Fibroblast of lung (primary cell): ENCODE measurements around the gene CFD. TPM values are rescaled to one million over a fixed set of nuclear protein-coding genes. Genes with fewer than 3 reads are reported as not detected.
"Not testable (repeated sequence)": the region's sequence is repeated elsewhere in the genome, so short reads cannot be mapped to it uniquely, and the experiment has no call there.

Experiments
- DNase-seq, 2 donors: peaks; one replicate each; pipeline versions ENCODE4 v3.0.0 to v3.0.0-alpha.2; 2010; ENCODE audit warnings: low read depth in 2 of 2
- H2AFZ ChIP-seq: 2 replicates; pipeline ENCODE4 v1.5.1; 2012; ENCODE audit warnings: low read length, control low read depth, inconsistent platforms
- H3K27ac ChIP-seq: 2 replicates; pipeline ENCODE4 v1.5.1; 2011; ENCODE audit warnings: low read length, control low read depth; ENCODE audit not compliant: insufficient read depth
- H3K27me3 ChIP-seq: 2 replicates; pipeline ENCODE4 v1.5.1; 2011; ENCODE audit warnings: mild to moderate bottlenecking, low read length; ENCODE audit not compliant: control insufficient read depth, insufficient read depth
- H3K36me3 ChIP-seq: 2 replicates; pipeline ENCODE4 v1.5.1; 2011; ENCODE audit warnings: low read length; ENCODE audit not compliant: control insufficient read depth, insufficient read depth
- H3K4me1 ChIP-seq: 2 replicates; pipeline ENCODE4 v1.5.1; 2011; ENCODE audit warnings: low read length; ENCODE audit not compliant: control insufficient read depth, insufficient read depth; ENCODE audit errors: extremely low read depth
- H3K4me2 ChIP-seq: 2 replicates; pipeline ENCODE4 v1.5.1; 2011; ENCODE audit warnings: low read length, control low read depth; ENCODE audit not compliant: insufficient read depth; ENCODE audit errors: extremely low read depth
- H3K4me3 ChIP-seq, 4 experiments: fragments of 200-600 bp in 1 of 4; sonication (generic) in 1 of 4; replicated peaks in 1 of 4; 2 replicates each; pipeline ENCODE4 v1.5.1; 2011 to 2016; ENCODE audit warnings: low read length in 4 of 4, low read depth in 3 of 4, mild to moderate bottlenecking in 3 of 4, control low read depth in 2 of 4, inconsistent platforms in 1 of 4, mixed read lengths in 1 of 4; ENCODE audit not compliant: insufficient read depth in 1 of 4; ENCODE audit errors: control extremely low read depth in 1 of 4
- H3K79me2 ChIP-seq: 2 replicates; pipeline ENCODE4 v1.5.1; 2012; ENCODE audit warnings: mild to moderate bottlenecking, low read length, inconsistent platforms; ENCODE audit not compliant: control insufficient read depth, insufficient read depth
- H3K9ac ChIP-seq: 2 replicates; pipeline ENCODE4 v1.5.1; 2011; ENCODE audit warnings: mild to moderate bottlenecking, low read length, control low read depth; ENCODE audit not compliant: insufficient read depth
- H3K9me3 ChIP-seq: 2 replicates; pipeline ENCODE4 v1.5.1; 2012; ENCODE audit warnings: low read depth, low read length; ENCODE audit not compliant: control insufficient read depth, insufficient read depth
- H4K20me1 ChIP-seq: 2 replicates; pipeline ENCODE4 v1.5.1; 2011; ENCODE audit warnings: low read length; ENCODE audit not compliant: control insufficient read depth, insufficient read depth; ENCODE audit errors: extremely low read depth
- CTCF ChIP-seq, 2 donors: IDR thresholded peaks in 1 of 2; conservative IDR thresholded peaks in 1 of 2; 1 replicate in 1 of 2; 2 replicates in 1 of 2; pipeline ENCODE4 v1.5.1; 2011 to 2012; ENCODE audit warnings: low read length in 2 of 2, control low read depth in 1 of 2, inconsistent platforms in 1 of 2, low read depth in 1 of 2, mild to moderate bottlenecking in 1 of 2
- EZH2 ChIP-seq: IDR thresholded peaks from 2 replicates; pipeline ENCODE4 v1.5.1; 2012; ENCODE audit warnings: low read length, control low read depth, mild to moderate bottlenecking; ENCODE audit errors: missing control alignments
- polyA plus RNA-seq, 2 donors: library from polyadenylated mRNA; depleted of rRNA in 1 of 2; stranded (reverse) in 1 of 2; unstranded in 1 of 2; fragments of >200 nt; gene quantifications; 2 replicates each; pipeline ENCODE4 v1.2.1, GENCODE V29; 2011 to 2012; ENCODE audit warnings: missing spikeins in 1 of 2
- total RNA-seq: library from RNA; depleted of rRNA; stranded (reverse); fragments of >200 nt; gene quantifications from 2 replicates; pipeline ENCODE4 v1.2.1, GENCODE V29; 2014

Gene CFD
- total and polyA plus RNA-seq, 2 donors (not counting 1 experiment from before 2014, with no cell fraction given): 1.00 to 18.8 TPM

- not testable (repeated sequence) for H3K79me2 ChIP-seq, H3K4me3 ChIP-seq, DNase-seq, H3K9me3 ChIP-seq, H4K20me1 ChIP-seq, H3K4me1 ChIP-seq, H3K4me2 ChIP-seq, H3K27ac ChIP-seq, H3K9ac ChIP-seq, H3K27me3 ChIP-seq, H2AFZ ChIP-seq
- H3K36me3 ChIP-seq: peaks cover 42% of the 10 kb centered on the region
Measured at GRCh38 chr19:878751-879561, 19.5 kb downstream of the CFD start.

- Histone ChIP-seq H3K27me3 (no peaks in the 10 kb centered on the region), H3K27ac (no peak overlapping the region), H3K4me2 (no peak overlapping the region), H2AFZ (no peak overlapping the region), H3K4me1 (no peaks in the 10 kb centered on the region), H3K9ac (no peak overlapping the region), H4K20me1 (no peaks in the 10 kb centered on the region), H3K36me3 (peaks cover 40% of the 10 kb centered on the region), H3K4me3 (no peak overlapping the region), H3K79me2 (no peaks in the 10 kb centered on the region), H3K9me3 (no peaks in the 10 kb centered on the region)
- DNase-seq: no peak
- TF ChIP-seq EZH2 (no peak), CTCF (conservative IDR thresholded peaks at IDR 0.05 in 1 of 2, IDR thresholded peaks at IDR 0.05 in 1 of 2; ENCODE audit: low read depth in 1 of 2, low read length in 2 of 2) (no peak)
Measured at GRCh38 chr19:879711-880438, 20.4 kb downstream of the CFD start.

- Histone ChIP-seq H3K9me3 (no peaks in the 10 kb centered on the region), H3K79me2 (no peaks in the 10 kb centered on the region), H3K9ac (no peak overlapping the region), H3K27ac (no peak overlapping the region), H3K4me3 (no peak overlapping the region), H4K20me1 (no peaks in the 10 kb centered on the region), H3K4me1 (no peaks in the 10 kb centered on the region), H3K27me3 (no peaks in the 10 kb centered on the region), H3K36me3 (peaks cover 46% of the 10 kb centered on the region), H2AFZ (no peak overlapping the region), H3K4me2 (no peak overlapping the region)
- TF ChIP-seq CTCF (conservative IDR thresholded peaks at IDR 0.05 in 1 of 2, IDR thresholded peaks at IDR 0.05 in 1 of 2; ENCODE audit: low read depth in 1 of 2, low read length in 2 of 2) (no peak), EZH2 (no peak)
- no peak for DNase-seq
Measured at GRCh38 chr19:881385-882071, 22.1 kb downstream of the CFD start.
